Adipocyte (in vitro differentiated cells): Measurements from ENCODE around the gene ARTN.
A peak's percentile ranks its signal among the peaks of the same experiment; 100 is the strongest.

Source experiments
- DNase-seq: peaks from one replicate; pipeline ENCODE4 v3.0.0-alpha.2; 2015; ENCODE audit warnings: low read depth
- H3K27me3 ChIP-seq: replicated peaks from 2 replicates; pipeline ENCODE4 v1.7.0; 2013; ENCODE audit warnings: mild to moderate bottlenecking, low read length, moderate library complexity; ENCODE audit not compliant: control insufficient read depth, insufficient read depth
- H3K36me3 ChIP-seq: 2 replicates; pipeline ENCODE4 v1.7.0; 2013; ENCODE audit warnings: low read length, mild to moderate bottlenecking, moderate library complexity; ENCODE audit not compliant: control insufficient read depth, insufficient read depth, severe bottlenecking
- H3K4me1 ChIP-seq: 2 replicates; pipeline ENCODE4 v1.7.0; 2013; ENCODE audit warnings: mild to moderate bottlenecking, low read length, moderate library complexity; ENCODE audit not compliant: control insufficient read depth, insufficient read depth
- H3K4me3 ChIP-seq: 2 replicates; pipeline ENCODE4 v1.7.0; 2013; ENCODE audit warnings: mild to moderate bottlenecking, low read length, moderate library complexity
- H3K9ac ChIP-seq: 2 replicates; pipeline ENCODE4 v1.7.0; 2013; ENCODE audit warnings: mild to moderate bottlenecking, low read length, moderate library complexity
- H3K9me3 ChIP-seq: 2 replicates; pipeline ENCODE4 v1.7.0; 2013; ENCODE audit warnings: mild to moderate bottlenecking, low read length, moderate library complexity; ENCODE audit not compliant: control insufficient read depth

ARTN gene

GRCh38 chr1:43933386-43934100 is at the start of gene ARTN:
TSS of gene ARTN (plus strand) at chr1:43933801. CDS start at chr1:43935657, 1,856 bp downstream.
- DNase-seq: peak; percentile 54
- H3K4me1 ChIP-seq: peaks cover 6% of the 10 kb centered on the region
- H3K36me3 ChIP-seq: no peaks in the 10 kb centered on the region
- H3K27me3 ChIP-seq: peaks cover 22% of the 10 kb centered on the region
- peak within 1 kb of the TSS; percentile 58 for H3K4me3 ChIP-seq
- no peaks in the 10 kb centered on the region for H3K9me3 ChIP-seq
- H3K9ac ChIP-seq: no peak within 1 kb of the TSS

- no peak overlapping the region for H3K9ac ChIP-seq
- H3K4me1 ChIP-seq: no peaks in the 10 kb centered on the region
- H3K9me3 ChIP-seq: no peaks in the 10 kb centered on the region
- H3K27me3 ChIP-seq: no peaks in the 10 kb centered on the region
- no peak for DNase-seq
- no peaks in the 10 kb centered on the region for H3K36me3 ChIP-seq
- H3K4me3 ChIP-seq: no peak overlapping the region
Measured at GRCh38 chr1:43885279-43885801, 48.3 kb upstream of the ARTN start.

- Histone ChIP-seq H3K4me3 (no peak overlapping the region), H3K9ac (no peak overlapping the region), H3K4me1 (peaks cover under 1% of the 10 kb centered on the region), H3K36me3 (no peaks in the 10 kb centered on the region), H3K9me3 (no peaks in the 10 kb centered on the region), H3K27me3 (no peaks in the 10 kb centered on the region)
- no peak for DNase-seq
Measured at GRCh38 chr1:43887748-43888147, 45.9 kb upstream of the ARTN start.

GRCh38 chr1:43890815-43891214 is 42.8 kb upstream of the ARTN start:
- Histone ChIP-seq H3K9ac (no peak overlapping the region), H3K9me3 (no peaks in the 10 kb centered on the region), H3K27me3 (no peaks in the 10 kb centered on the region), H3K4me1 (peaks cover 15% of the 10 kb centered on the region), H3K36me3 (no peaks in the 10 kb centered on the region), H3K4me3 (no peak overlapping the region)
- DNase-seq: peak; percentile 6

GRCh38 chr1:43893006-43893405 is 40.6 kb upstream of the ARTN start:
- DNase-seq: no peak
- peaks cover 15% of the 10 kb centered on the region for H3K4me1 ChIP-seq
- H3K9ac ChIP-seq: no peak overlapping the region
- peaks cover 3% of the 10 kb centered on the region for H3K36me3 ChIP-seq
- no peak overlapping the region for H3K4me3 ChIP-seq
- no peaks in the 10 kb centered on the region for H3K27me3 ChIP-seq
- H3K9me3 ChIP-seq: no peaks in the 10 kb centered on the region

GRCh38 chr1:43898981-43899380 is 34.6 kb upstream of the ARTN start:
- Histone ChIP-seq H3K4me3 (no peak overlapping the region), H3K27me3 (peaks cover 2% of the 10 kb centered on the region), H3K9me3 (no peaks in the 10 kb centered on the region), H3K36me3 (peaks cover 13% of the 10 kb centered on the region), H3K9ac (no peak overlapping the region), H3K4me1 (peaks cover 2% of the 10 kb centered on the region)
- no peak for DNase-seq

- Histone ChIP-seq H3K9ac (no peak overlapping the region), H3K9me3 (no peaks in the 10 kb centered on the region), H3K27me3 (peaks cover 5% of the 10 kb centered on the region), H3K4me3 (no peak overlapping the region), H3K4me1 (no peaks in the 10 kb centered on the region), H3K36me3 (peaks cover 13% of the 10 kb centered on the region)
- no peak for DNase-seq
Measured at GRCh38 chr1:43900386-43900785, 33.2 kb upstream of the ARTN start.

GRCh38 chr1:43901196-43901961 is 32.2 kb upstream of the ARTN start:
- Histone ChIP-seq H3K4me1 (no peaks in the 10 kb centered on the region), H3K9ac (no peak overlapping the region), H3K9me3 (no peaks in the 10 kb centered on the region), H3K27me3 (peaks cover 5% of the 10 kb centered on the region), H3K36me3 (peaks cover 13% of the 10 kb centered on the region), H3K4me3 (no peak overlapping the region)
- DNase-seq: no peak

- Histone ChIP-seq H3K4me1 (no peaks in the 10 kb centered on the region), H3K9me3 (no peaks in the 10 kb centered on the region), H3K4me3 (no peak overlapping the region), H3K9ac (no peak overlapping the region), H3K27me3 (peaks cover 5% of the 10 kb centered on the region), H3K36me3 (peaks cover 13% of the 10 kb centered on the region)
- no peak for DNase-seq
Measured at GRCh38 chr1:43902058-43902831, 31.4 kb upstream of the ARTN start.

- Histone ChIP-seq H3K4me3 (no peak overlapping the region), H3K9ac (no peak overlapping the region), H3K4me1 (no peaks in the 10 kb centered on the region), H3K27me3 (peaks cover 5% of the 10 kb centered on the region), H3K9me3 (no peaks in the 10 kb centered on the region), H3K36me3 (peaks cover 2% of the 10 kb centered on the region)
- DNase-seq: no peak
Measured at GRCh38 chr1:43904660-43905551, 28.7 kb upstream of the ARTN start.
